ENCODE data around the gene TNFAIP8L1.
A peak's percentile ranks its signal among the peaks of the same experiment; 100 is the strongest.

The TNFAIP8L1 gene

GRCh38 chr19:4609878-4610511, 29.3 kb upstream of the TNFAIP8L1 start:
- DNase-seq (ENCODE audit: low spot score) = no peak

GRCh38 chr19:4613254-4613751, 26.0 kb upstream of the TNFAIP8L1 start:
- DNase-seq (ENCODE audit: low spot score) = no peak

- DNase-seq (ENCODE audit: low spot score) = no peak
These were observed 21.3 kb upstream of the TNFAIP8L1 start for GRCh38 chr19:4618019-4618418.

GRCh38 chr19:4619668-4620294, 19.5 kb upstream of the TNFAIP8L1 start:
- DNase-seq (ENCODE audit: low spot score) = no peak

GRCh38 chr19:4620675-4621074, 18.6 kb upstream of the TNFAIP8L1 start:
- DNase-seq (ENCODE audit: low spot score) = no peak

GRCh38 chr19:4622695-4623421, 16.5 kb upstream of the TNFAIP8L1 start:
- DNase-seq (ENCODE audit: low spot score) = no peak

GRCh38 chr19:4624301-4624700, 15.0 kb upstream of the TNFAIP8L1 start:
- DNase-seq (ENCODE audit: low spot score) = no peak

- DNase-seq (ENCODE audit: low spot score) = peak; percentile 66
These were observed 14.5 kb upstream of the TNFAIP8L1 start for GRCh38 chr19:4624733-4625362.

GRCh38 chr19:4633140-4633967, 6.0 kb upstream of the TNFAIP8L1 start:
- peak; percentile 87 for DNase-seq (ENCODE audit: low spot score)

- DNase-seq (ENCODE audit: low spot score) = no peak
These were observed 3.6 kb upstream of the TNFAIP8L1 start for GRCh38 chr19:4635754-4636116.

- peak; percentile 52 for DNase-seq (ENCODE audit: low spot score)
These were observed 3.1 kb upstream of the TNFAIP8L1 start for GRCh38 chr19:4636151-4636717.

GRCh38 chr19:4636761-4637160, 2.6 kb upstream of the TNFAIP8L1 start:
- no peak for DNase-seq (ENCODE audit: low spot score)

GRCh38 chr19:4638317-4638716, 999 bp upstream of the TNFAIP8L1 start:
- DNase-seq (ENCODE audit: low spot score) = no peak

- DNase-seq (ENCODE audit: low spot score) = peak; percentile 43
These were observed 373 bp downstream of the TNFAIP8L1 start for GRCh38 chr19:4639531-4640246.

- no peak for DNase-seq (ENCODE audit: low spot score)
These were observed 1.1 kb downstream of the TNFAIP8L1 start for GRCh38 chr19:4640247-4641000.

GRCh38 chr19:4641132-4641531, 1.8 kb downstream of the TNFAIP8L1 start:
- DNase-seq (ENCODE audit: low spot score) = no peak

GRCh38 chr19:4642625-4643024, 3.3 kb downstream of the TNFAIP8L1 start:
- no peak for DNase-seq (ENCODE audit: low spot score)

- no peak for DNase-seq (ENCODE audit: low spot score)
These were observed 6.4 kb downstream of the TNFAIP8L1 start for GRCh38 chr19:4645718-4646117.

- no peak for DNase-seq (ENCODE audit: low spot score)
These were observed 8.6 kb downstream of the TNFAIP8L1 start for GRCh38 chr19:4647676-4648644.

Measured in RKO (cell line).